GM23338 (cell line): ENCODE results near the gene PLA2R1. TPM values are rescaled to one million over a fixed set of nuclear protein-coding genes. Genes with fewer than 3 reads are reported as not detected.

Experiments
- ATAC-seq: fragments of 200-7000 bp; cut with Tn5 transposase; 3 replicates; pipeline ENCODE4 v1.9.1; 2020
- DNase-seq: peaks from one replicate; pipeline ENCODE4 v3.0.0-alpha.2; 2015; ENCODE audit warnings: low spot score
- H2AFZ ChIP-seq: fragments of 200-600 bp; sonication (generic); 2 replicates; pipeline ENCODE4 v1.8.0; 2016; ENCODE audit warnings: antibody characterized with exemption, mild to moderate bottlenecking, moderate library complexity
- H3F3A ChIP-seq: fragments of 200-600 bp; sonication (generic); replicated peaks from 2 replicates; pipeline ENCODE4 v1.8.0; 2017; ENCODE audit warnings: antibody characterized with exemption, mixed run types, low read depth
- H3K27ac ChIP-seq: fragments of 200-600 bp; sonication (generic); 2 replicates; pipeline ENCODE4 v1.6.1; 2016; ENCODE audit warnings: low read depth
- H3K27me3 ChIP-seq: fragments of 200-600 bp; sonication (generic); 2 replicates; pipeline ENCODE4 v1.8.0; 2016; ENCODE audit warnings: mild to moderate bottlenecking, mixed run types, moderate library complexity; ENCODE audit not compliant: insufficient read depth
- H3K36me3 ChIP-seq: fragments of 200-600 bp; sonication (generic); 2 replicates; pipeline ENCODE4 v1.8.0; 2016; ENCODE audit warnings: mild to moderate bottlenecking; ENCODE audit not compliant: insufficient read depth
- H3K4me1 ChIP-seq: fragments of 200-600 bp; sonication (generic); 2 replicates; pipeline ENCODE4 v1.8.0; 2016; ENCODE audit warnings: mild to moderate bottlenecking, moderate library complexity; ENCODE audit not compliant: insufficient read depth
- H3K4me2 ChIP-seq: fragments of 200-600 bp; sonication (generic); 2 replicates; pipeline ENCODE4 v1.7.1; 2017; ENCODE audit warnings: mixed run types
- H3K4me3 ChIP-seq: fragments of 200-600 bp; sonication (generic); 2 replicates; pipeline ENCODE4 v1.6.1; 2016; ENCODE audit warnings: mixed run types
- H3K79me2 ChIP-seq: fragments of 200-600 bp; sonication (generic); replicated peaks from 2 replicates; pipeline ENCODE4 v1.8.0; 2017; ENCODE audit warnings: mild to moderate bottlenecking; ENCODE audit not compliant: insufficient read depth
- H3K9me2 ChIP-seq: fragments of 200-600 bp; sonication (generic); 2 replicates; pipeline ENCODE4 v1.8.0; 2017; ENCODE audit not compliant: insufficient read depth
- H4K20me1 ChIP-seq: fragments of 200-600 bp; sonication (generic); replicated peaks from 2 replicates; pipeline ENCODE4 v1.8.0; 2017; ENCODE audit warnings: mild to moderate bottlenecking; ENCODE audit not compliant: insufficient read depth
- H3K27ac Mint-ChIP-seq: 2 replicates; pipeline ENCODE4 v1.8.0; 2020; ENCODE audit warnings: inconsistent platforms, mild to moderate bottlenecking, moderate library complexity, mixed read lengths
- H3K27me3 Mint-ChIP-seq: 3 replicates; pipeline ENCODE4 v1.8.0; 2022; ENCODE audit warnings: low read depth, mild to moderate bottlenecking, moderate library complexity, mixed read lengths, inconsistent platforms; ENCODE audit not compliant: insufficient read depth, poor library complexity
- H3K36me3 Mint-ChIP-seq: 3 replicates; pipeline ENCODE4 v1.8.0; 2021; ENCODE audit warnings: low read depth, mild to moderate bottlenecking, inconsistent platforms, moderate library complexity, mixed read lengths
- H3K4me1 Mint-ChIP-seq: 3 replicates; pipeline ENCODE4 v1.8.0; 2020; ENCODE audit warnings: mild to moderate bottlenecking, inconsistent platforms, mixed read lengths
- H3K4me3 Mint-ChIP-seq: 3 replicates; pipeline ENCODE4 v1.8.0; 2021; ENCODE audit warnings: moderate library complexity, mild to moderate bottlenecking, inconsistent platforms, mixed read lengths
- H3K9me3 Mint-ChIP-seq: 3 replicates; pipeline ENCODE4 v1.8.0; 2020; ENCODE audit warnings: moderate library complexity, mild to moderate bottlenecking, inconsistent platforms, mixed read lengths
- CREB1 ChIP-seq: fragments of 250-450 bp; sonication (Bioruptor Pico); IDR thresholded peaks from 2 replicates; pipeline ENCODE4 v1.5.0; 2020; ENCODE audit warnings: low read depth, mild to moderate bottlenecking, moderate library complexity
- CTCF ChIP-seq, 2 experiments: fragments of 200-600 bp in 1 of 2; sonication (generic) in 1 of 2; conservative IDR thresholded peaks; 2 replicates each; pipeline versions ENCODE4 v1.5.1 to v1.6.1; 2016 to 2017; ENCODE audit warnings: antibody characterized with exemption in 2 of 2, low read depth in 2 of 2, mild to moderate bottlenecking in 2 of 2, moderate library complexity in 1 of 2
- EZH2 ChIP-seq: fragments of 200-600 bp; sonication (generic); IDR thresholded peaks from one replicate; pipeline ENCODE4 v1.8.0; 2017; ENCODE audit warnings: antibody characterized with exemption, mild to moderate bottlenecking, low read depth; ENCODE audit not compliant: unreplicated experiment
- EZH2phosphoT487 ChIP-seq: fragments of 200-600 bp; sonication (generic); IDR thresholded peaks from one replicate; pipeline ENCODE4 v1.8.1; 2018; ENCODE audit warnings: antibody characterized with exemption; ENCODE audit not compliant: unreplicated experiment
- JUNB ChIP-seq: IDR thresholded peaks from one replicate; pipeline ENCODE4 v1.6.1; 2016; ENCODE audit warnings: antibody characterized with exemption; ENCODE audit not compliant: unreplicated experiment
- NANOG ChIP-seq: IDR thresholded peaks from 2 replicates; pipeline ENCODE4 v1.6.1; 2016; ENCODE audit warnings: antibody characterized with exemption, borderline replicate concordance
- POLR2AphosphoS5 ChIP-seq: IDR thresholded peaks from 2 replicates; pipeline ENCODE4 v1.6.1; 2016; ENCODE audit warnings: antibody characterized with exemption, low read depth
- REST ChIP-seq: IDR thresholded peaks from one replicate; pipeline ENCODE4 v1.6.1; 2018; ENCODE audit warnings: antibody characterized with exemption; ENCODE audit not compliant: unreplicated experiment
- STAT1 ChIP-seq: IDR thresholded peaks from one replicate; pipeline ENCODE4 v1.6.1; 2016; ENCODE audit warnings: antibody characterized with exemption; ENCODE audit not compliant: unreplicated experiment
- ZNF114 ChIP-seq: fragments of 250-450 bp; sonication (Bioruptor Pico); IDR thresholded peaks from 2 replicates; pipeline ENCODE4 v1.5.0; 2020; ENCODE audit warnings: mild to moderate bottlenecking, moderate library complexity
- ZNF331 ChIP-seq: fragments of 250-450 bp; sonication (Bioruptor Pico); IDR thresholded peaks from 2 replicates; pipeline ENCODE4 v1.5.0; 2020; ENCODE audit warnings: low read depth, mild to moderate bottlenecking, moderate library complexity
- polyA plus RNA-seq: library from polyadenylated mRNA; unstranded; fragments of >200 nt; fragmentation: Nextera tagmentation; extraction: Ambion mirVana; gene quantifications from 2 replicates; pipeline ENCODE4 v1.2.1, GENCODE V29; 2016
- total RNA-seq: library from RNA; depleted of rRNA; stranded (reverse); fragments of >200 nt; shearing (Covaris generic); gene quantifications from 2 replicates; pipeline ENCODE4 v1.2.3, GENCODE V29; 2014
- TF ChIP-seq, protein P1 (sequence below): fragments of 250-450 bp; sonication (Bioruptor Pico); IDR thresholded peaks from 2 replicates; pipeline ENCODE4 v1.5.0; 2020; ENCODE audit warnings: mild to moderate bottlenecking, moderate library complexity
- TF ChIP-seq, protein P2 (sequence below): IDR thresholded peaks from 2 replicates; pipeline ENCODE4 v1.6.1; 2016; ENCODE audit warnings: antibody characterized with exemption

PLA2R1 gene
- total and polyA plus RNA-seq, 2 experiments from 2014 or later: 0.57 to 1.2 TPM

- TF ChIP-seq, protein P1, sequence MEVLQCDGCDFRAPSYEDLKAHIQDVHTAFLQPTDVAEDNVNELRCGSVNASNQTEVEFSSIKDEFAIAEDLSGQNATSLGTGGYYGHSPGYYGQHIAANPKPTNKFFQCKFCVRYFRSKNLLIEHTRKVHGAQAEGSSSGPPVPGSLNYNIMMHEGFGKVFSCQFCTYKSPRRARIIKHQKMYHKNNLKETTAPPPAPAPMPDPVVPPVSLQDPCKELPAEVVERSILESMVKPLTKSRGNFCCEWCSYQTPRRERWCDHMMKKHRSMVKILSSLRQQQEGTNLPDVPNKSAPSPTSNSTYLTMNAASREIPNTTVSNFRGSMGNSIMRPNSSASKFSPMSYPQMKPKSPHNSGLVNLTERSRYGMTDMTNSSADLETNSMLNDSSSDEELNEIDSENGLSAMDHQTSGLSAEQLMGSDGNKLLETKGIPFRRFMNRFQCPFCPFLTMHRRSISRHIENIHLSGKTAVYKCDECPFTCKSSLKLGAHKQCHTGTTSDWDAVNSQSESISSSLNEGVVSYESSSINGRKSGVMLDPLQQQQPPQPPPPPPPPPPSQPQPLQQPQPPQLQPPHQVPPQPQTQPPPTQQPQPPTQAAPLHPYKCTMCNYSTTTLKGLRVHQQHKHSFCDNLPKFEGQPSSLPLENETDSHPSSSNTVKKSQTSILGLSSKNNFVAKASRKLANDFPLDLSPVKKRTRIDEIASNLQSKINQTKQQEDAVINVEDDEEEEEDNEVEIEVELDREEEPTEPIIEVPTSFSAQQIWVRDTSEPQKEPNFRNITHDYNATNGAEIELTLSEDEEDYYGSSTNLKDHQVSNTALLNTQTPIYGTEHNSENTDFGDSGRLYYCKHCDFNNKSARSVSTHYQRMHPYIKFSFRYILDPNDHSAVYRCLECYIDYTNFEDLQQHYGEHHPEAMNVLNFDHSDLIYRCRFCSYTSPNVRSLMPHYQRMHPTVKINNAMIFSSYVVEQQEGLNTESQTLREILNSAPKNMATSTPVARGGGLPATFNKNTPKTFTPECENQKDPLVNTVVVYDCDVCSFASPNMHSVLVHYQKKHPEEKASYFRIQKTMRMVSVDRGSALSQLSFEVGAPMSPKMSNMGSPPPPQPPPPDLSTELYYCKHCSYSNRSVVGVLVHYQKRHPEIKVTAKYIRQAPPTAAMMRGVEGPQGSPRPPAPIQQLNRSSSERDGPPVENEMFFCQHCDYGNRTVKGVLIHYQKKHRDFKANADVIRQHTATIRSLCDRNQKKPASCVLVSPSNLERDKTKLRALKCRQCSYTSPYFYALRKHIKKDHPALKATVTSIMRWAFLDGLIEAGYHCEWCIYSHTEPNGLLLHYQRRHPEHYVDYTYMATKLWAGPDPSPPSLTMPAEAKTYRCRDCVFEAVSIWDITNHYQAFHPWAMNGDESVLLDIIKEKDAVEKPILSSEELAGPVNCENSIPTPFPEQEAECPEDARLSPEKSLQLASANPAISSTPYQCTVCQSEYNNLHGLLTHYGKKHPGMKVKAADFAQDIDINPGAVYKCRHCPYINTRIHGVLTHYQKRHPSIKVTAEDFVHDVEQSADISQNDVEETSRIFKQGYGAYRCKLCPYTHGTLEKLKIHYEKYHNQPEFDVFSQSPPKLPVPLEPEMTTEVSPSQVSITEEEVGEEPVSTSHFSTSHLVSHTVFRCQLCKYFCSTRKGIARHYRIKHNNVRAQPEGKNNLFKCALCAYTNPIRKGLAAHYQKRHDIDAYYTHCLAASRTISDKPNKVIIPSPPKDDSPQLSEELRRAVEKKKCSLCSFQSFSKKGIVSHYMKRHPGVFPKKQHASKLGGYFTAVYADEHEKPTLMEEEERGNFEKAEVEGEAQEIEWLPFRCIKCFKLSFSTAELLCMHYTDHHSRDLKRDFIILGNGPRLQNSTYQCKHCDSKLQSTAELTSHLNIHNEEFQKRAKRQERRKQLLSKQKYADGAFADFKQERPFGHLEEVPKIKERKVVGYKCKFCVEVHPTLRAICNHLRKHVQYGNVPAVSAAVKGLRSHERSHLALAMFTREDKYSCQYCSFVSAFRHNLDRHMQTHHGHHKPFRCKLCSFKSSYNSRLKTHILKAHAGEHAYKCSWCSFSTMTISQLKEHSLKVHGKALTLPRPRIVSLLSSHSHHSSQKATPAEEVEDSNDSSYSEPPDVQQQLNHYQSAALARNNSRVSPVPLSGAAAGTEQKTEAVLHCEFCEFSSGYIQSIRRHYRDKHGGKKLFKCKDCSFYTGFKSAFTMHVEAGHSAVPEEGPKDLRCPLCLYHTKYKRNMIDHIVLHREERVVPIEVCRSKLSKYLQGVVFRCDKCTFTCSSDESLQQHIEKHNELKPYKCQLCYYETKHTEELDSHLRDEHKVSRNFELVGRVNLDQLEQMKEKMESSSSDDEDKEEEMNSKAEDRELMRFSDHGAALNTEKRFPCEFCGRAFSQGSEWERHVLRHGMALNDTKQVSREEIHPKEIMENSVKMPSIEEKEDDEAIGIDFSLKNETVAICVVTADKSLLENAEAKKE (CRISPR knock-in tag): no peak
- no peak for TF ChIP-seq STAT1
- no peak for TF ChIP-seq JUNB
- no peak for TF ChIP-seq EZH2phosphoT487
- TF ChIP-seq NANOG: no peak
Measured at GRCh38 chr2:160075171-160075570, 12.8 kb upstream of the PLA2R1 start (continued).

GRCh38 chr2:160073284-160073888 lies 11.0 kb upstream of the PLA2R1 start:
- H4K20me1 ChIP-seq: no peaks in the 10 kb centered on the region
- no peak for DNase-seq
- no peaks in the 10 kb centered on the region for H3K4me1 ChIP-seq
- H3K79me2 ChIP-seq: no peaks in the 10 kb centered on the region
- H3K36me3 Mint-ChIP-seq: peaks cover 11% of the 10 kb centered on the region; the same call in 2 of the 3 replicates
- H3K4me2 ChIP-seq: no peak overlapping the region
- H3F3A ChIP-seq: no peaks in the 10 kb centered on the region
- H3K4me3 ChIP-seq: no peak overlapping the region
- no peak for ATAC-seq
- no peak overlapping the region for H3K27ac ChIP-seq
- H3K9me2 ChIP-seq: peaks cover 5% of the 10 kb centered on the region; the same call in 1 of the 2 replicates
- no peaks in the 10 kb centered on the region for H3K27me3 Mint-ChIP-seq
- H3K4me3 Mint-ChIP-seq: no peak overlapping the region
- H3K36me3 ChIP-seq: peaks cover 11% of the 10 kb centered on the region
- H3K4me1 Mint-ChIP-seq: no peaks in the 10 kb centered on the region
- H2AFZ ChIP-seq: no peak overlapping the region
- H3K9me3 Mint-ChIP-seq: peaks cover 33% of the 10 kb centered on the region
- no peaks in the 10 kb centered on the region for H3K27me3 ChIP-seq
- no peak overlapping the region for H3K27ac Mint-ChIP-seq
- TF ChIP-seq STAT1 (no peak), CREB1 (no peak), EZH2phosphoT487 (no peak), CTCF (conservative IDR thresholded peaks at IDR 0.05; ENCODE audit: low read depth in 2 of 2) (no peak), NANOG (no peak), ZNF114 (CRISPR knock-in tag) (no peak), POLR2AphosphoS5 (no peak), EZH2 (no peak), REST (no peak), ZNF331 (CRISPR knock-in tag) (no peak)
- TF ChIP-seq, protein P2, sequence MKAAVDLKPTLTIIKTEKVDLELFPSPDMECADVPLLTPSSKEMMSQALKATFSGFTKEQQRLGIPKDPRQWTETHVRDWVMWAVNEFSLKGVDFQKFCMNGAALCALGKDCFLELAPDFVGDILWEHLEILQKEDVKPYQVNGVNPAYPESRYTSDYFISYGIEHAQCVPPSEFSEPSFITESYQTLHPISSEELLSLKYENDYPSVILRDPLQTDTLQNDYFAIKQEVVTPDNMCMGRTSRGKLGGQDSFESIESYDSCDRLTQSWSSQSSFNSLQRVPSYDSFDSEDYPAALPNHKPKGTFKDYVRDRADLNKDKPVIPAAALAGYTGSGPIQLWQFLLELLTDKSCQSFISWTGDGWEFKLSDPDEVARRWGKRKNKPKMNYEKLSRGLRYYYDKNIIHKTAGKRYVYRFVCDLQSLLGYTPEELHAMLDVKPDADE: no peak
